Stimulated activated CD4-positive, alpha-beta T cell treated with anti-CD3 and anti-CD28 coated beads, Interleukin-1b, Interleukin-23, amount 100 ng/mL, for 1 hour (primary cell): ENCODE measurements around the gene ARID1B.

Experiments used
- DNase-seq, 2 donors: peaks; one replicate each; pipeline ENCODE4 v3.0.0-alpha.2; 2020; ENCODE audit warnings: low read depth in 2 of 2

The ARID1B gene

DNA sequence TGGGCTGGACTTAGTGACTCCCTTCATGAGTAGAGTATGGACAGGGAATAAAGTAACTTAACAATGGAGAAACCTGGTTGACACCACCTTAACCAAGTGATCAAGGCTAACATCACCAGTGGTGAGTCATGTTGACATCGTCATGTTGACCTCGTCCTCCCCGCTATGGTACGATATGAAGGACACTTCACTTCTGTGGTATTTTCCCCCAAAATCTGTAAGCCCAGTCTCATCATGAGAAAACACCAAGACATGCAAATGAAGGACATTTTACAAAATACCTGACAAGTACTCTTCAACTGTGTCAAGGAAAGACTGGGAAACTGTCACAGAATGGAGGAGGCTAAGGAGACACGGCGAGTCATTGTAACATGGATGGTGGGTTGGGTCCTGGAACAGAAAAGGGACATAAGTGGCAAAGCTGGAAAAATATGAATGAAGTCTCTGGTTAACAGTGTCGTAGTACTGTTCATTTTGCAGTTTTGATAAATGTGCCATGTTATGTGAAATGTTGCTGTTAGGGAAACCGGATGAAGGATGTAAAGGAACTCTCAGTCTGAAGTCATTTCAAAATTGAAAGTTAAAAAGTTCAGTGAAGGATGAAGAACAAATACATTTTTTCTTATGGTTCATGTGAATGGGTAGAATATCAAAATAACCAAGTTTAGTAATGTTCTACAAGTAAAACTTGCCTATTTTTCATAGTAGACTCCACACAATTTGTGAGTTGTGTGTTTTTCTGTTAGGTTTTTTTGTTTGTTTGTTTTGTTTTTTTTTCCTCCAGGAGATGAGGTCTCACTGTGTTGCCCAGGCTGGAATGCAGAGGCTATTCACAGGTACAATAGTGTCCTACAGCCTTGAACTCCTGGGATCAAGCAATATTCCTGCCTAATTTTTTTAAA lies 298.6 kb downstream of the ARID1B start:
- no peak for DNase-seq

DNA sequence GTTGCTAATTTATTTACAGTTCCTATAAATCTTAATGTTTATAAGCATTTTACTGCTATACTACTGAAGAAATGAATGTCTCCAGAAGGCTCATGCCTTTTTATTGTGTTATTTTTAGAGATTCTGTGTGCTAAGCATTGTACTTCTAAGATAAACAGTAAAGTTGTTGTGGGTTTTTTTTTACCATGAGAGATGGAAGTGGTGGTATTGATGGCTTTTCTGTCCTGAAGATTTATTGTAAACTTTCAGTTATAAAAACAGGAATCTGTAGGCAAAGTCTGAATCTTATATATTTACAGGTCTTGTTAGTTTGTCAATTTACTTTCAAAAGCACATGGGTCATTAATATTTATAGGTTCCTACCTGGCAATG lies 299.3 kb downstream of the ARID1B start:
- DNase-seq = no peak

DNA sequence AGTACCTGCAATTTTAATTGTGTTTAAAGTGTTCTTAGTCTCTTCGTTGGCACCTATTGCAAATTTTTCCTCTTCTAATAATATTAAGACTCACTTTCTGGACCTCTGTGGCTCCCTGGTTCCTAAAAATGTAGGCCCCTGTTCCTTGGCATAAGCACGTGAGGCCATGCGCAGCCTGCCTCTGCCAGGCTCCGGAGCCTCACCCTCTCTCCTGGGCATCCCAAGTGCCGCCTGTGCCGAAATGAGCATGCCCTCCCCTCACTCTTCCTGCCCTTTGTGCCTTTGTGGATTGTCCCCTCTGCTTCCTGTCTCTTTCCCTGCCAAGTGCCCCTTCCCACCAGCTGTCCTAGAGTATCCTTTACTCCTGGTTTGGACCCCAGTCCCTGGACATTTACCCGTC lies 300.1 kb downstream of the ARID1B start:
- DNase-seq = no peak

DNA sequence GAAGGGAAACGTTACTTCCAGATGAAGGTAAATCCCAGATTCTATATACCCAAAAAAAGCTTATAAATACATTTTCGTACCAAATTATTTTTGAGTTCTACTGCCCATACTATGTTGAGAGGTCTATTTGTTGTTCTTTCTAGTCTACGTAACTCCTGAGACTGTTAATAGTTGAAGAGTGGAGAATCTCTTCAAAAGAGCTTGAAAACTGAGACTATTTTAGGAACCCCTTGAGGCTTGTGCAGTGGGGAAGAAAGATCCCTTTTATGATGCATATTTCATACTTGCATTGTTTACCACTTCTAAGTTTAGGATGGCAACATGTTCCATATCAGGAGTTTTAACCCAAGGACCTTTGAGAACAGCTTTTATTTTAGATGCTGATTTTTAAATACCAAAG lies 301.1 kb downstream of the ARID1B start:
- no peak for DNase-seq

DNA sequence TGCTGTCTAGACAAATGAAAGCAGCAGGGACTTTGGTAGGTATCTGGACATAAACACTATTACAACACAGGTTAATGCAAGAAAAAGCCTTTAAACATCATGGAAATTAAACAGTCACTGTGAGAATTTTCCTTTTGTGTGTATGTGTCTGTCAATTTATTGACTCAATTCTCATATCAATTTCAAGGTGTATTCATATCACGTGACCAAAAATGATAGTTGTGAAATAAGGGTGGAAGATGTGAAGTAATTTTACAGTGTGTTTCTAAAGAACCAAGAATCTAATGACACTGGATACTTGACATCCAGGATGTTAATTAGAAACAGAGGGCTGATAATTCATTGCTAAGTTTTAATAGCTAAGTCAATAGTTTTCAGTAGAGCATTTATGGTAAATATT lies 302.1 kb downstream of the ARID1B start:
- no peak for DNase-seq

DNA sequence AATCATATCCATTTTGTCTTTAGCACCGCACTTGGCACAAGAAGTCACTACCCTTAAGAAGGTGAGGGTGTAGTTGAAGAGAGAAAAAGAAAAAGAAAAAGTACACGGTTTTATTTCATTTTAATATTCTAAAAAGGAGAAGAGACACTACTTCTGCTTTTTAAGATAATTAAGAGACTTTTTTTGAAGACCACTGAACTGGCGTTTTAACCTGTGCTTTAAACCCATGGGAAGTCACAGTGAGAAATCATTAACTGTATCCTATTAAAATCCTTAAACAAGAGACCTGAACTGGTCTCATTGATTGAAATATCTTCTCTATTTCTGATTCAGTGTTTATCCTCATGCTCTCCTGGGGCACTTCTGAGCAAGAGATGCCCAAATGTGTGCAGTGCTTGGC lies 302.6 kb downstream of the ARID1B start:
- no peak for DNase-seq

DNA sequence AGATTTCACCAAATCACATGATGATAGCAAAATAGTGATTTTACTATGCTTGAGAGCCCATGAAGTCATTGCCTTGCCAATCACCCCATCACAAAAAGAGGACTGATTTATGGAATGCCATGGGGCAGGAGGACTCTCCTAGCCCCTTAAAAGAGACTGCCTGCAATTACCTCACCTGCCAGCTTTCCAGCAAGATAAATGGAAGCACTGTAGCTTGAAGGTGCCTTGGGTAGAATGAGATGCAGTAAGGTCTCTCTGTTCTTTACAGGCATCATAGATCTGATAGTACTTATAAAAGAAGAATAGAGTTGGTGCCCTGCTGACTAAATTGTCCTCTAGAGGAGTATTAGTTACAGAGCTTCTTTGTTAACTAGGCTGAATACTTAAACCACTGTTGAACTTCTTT lies 303.8 kb downstream of the ARID1B start:
- DNase-seq = no peak

DNA sequence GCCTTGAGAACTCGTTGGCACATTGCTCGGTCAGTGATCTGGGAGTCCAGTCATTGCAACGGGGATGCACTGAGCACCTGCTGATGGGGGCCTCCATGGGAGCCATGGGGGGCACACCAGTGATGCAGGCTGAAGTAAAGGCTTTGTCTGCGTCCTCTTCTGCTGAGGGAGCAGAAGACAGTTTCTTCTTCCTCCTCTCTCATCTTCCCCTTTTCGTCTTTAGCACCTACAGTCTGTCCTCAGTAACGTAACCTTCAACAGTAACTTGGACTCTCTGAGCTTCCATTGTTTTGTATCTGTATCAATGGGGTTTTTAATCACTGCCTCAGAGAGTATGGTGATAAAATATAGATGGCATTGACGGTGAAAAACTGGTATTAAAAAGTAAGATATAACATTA lies 306.2 kb downstream of the ARID1B start:
- no peak for DNase-seq

DNA sequence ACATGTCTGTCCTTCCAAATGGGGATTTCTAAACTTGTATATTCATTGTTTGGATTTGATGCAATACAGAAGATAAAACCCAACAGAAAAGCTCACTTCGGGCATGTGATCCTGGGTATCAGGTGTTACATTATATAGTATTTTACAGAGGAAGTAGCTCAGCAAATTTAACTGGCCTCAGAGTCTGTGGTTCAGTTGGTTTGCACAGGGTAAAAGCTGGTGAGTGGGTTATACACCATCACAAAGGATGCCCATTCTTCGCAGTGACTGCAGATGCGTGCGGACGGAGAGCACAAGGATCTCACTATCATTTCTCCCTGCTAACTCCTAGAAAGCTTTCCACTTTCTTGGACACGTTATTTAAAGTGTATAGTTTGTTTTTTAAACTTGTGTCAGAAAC lies 309.5 kb downstream of the ARID1B start:
- no peak for DNase-seq

DNA sequence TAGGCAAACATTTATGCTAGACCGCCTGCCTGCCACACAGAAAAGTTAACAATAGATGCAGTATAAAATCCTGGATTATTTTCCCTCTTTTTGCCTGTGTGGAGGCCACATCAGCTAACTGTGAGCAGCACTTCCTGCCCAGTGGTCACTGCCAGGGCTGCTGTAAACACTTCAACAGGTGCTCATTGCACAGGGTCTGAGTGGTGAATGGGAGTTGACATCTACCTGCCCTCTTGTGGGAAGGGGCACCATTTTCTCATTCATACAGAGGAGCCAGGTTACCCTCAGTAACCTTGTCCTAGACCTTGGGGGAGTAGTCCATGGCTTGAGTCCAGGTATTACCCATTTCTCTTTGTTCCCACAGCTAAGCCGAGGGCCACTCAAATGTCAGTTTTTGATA lies 310.8 kb downstream of the ARID1B start:
- no peak for DNase-seq

DNA sequence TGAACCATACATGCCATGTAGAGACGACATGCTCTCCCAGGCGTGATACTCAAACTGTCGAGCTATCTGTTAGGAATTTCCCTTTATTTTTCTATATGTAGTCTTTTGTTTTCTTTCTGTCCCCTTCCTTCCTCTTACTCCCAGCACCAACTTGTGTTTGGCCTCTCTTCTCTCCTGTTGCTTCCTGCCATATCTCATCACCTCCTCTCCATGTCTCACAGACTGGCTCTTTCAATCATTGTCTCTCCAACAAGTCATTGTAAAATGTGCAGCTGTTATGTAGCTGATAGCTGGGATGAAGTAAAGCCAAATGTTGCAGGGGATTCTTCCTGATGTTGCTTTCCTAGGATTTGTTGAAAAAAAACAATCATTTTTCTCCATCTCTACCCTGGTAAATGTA lies 311.7 kb downstream of the ARID1B start:
- no peak for DNase-seq

DNA sequence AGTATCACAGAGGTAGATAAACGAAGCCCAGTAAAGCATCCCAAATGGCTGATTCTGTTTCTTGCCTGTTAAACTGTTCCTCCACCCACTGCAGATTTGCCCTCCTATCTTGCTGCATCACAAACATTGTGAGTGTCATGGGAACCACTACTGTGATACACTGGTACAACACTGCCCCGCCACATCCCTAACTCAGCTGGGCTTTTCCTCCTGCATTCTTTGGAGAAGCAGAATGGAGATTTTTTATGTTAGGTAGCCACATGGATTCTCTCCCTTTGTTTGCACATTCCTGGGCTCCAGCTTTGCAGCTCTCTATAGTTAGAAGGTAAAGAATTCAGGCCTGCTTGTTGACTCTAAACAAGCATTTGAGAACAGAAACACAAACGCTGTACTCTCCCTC lies 312.1 kb downstream of the ARID1B start:
- no peak for DNase-seq

DNA sequence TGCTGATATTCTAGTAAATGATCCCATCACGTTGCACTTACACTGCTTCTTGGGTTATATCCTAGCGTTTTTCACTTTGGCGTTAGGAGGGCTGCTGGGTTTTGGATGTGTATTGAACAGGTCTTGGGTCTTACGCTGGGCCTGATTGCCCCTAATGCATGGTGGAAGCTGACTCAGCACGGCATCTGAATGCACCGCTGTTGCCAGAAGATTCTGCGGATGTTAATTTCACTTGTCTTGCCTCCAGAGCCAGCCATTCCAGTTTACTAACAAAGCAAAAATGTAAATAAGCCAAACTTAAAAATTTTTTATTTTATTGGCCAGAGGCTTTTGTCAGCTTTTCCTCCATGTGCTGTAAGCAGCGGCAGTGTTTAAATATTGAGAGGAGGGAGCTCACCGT lies 312.7 kb downstream of the ARID1B start:
- DNase-seq = no peak

DNA sequence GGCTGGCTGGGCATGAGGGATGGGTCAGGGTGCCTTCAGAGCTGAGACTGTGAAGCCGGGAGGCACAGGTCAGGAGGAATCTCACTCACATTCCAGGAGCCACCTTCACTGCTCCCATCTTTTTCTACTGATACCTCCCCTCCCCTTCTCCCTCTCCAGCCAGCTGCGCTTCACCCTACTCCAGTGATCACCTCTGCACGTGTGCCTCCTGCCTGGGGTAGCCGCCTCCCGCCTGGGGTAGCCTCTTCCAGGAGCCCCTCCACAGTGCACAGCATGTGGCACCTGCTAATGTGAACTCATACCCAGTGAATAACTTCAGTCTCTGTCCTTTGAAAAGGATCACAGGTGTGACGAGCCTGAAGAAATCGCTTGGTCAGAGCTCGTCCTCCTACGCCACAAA lies 313.6 kb downstream of the ARID1B start:
- no peak for DNase-seq

DNA sequence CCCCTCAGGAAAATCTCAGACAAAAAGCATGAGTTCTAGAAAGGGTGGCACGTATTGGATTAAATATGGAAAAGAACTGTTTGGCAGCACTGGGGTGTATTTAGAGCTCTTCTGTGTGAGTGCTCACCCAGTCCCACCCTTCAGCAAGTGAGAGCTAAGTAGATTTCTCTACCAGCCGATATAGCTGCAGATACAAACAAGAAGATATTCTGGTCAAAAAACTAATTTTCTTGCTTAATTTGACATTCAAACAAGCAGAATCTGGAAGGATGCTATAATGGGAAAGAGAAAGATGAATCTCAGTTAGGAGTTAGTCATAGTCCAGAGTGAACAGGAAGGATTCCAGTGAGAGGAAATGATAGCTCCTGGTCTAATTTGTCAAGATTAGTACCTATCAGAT lies 314.1 kb downstream of the ARID1B start:
- DNase-seq = no peak

DNA sequence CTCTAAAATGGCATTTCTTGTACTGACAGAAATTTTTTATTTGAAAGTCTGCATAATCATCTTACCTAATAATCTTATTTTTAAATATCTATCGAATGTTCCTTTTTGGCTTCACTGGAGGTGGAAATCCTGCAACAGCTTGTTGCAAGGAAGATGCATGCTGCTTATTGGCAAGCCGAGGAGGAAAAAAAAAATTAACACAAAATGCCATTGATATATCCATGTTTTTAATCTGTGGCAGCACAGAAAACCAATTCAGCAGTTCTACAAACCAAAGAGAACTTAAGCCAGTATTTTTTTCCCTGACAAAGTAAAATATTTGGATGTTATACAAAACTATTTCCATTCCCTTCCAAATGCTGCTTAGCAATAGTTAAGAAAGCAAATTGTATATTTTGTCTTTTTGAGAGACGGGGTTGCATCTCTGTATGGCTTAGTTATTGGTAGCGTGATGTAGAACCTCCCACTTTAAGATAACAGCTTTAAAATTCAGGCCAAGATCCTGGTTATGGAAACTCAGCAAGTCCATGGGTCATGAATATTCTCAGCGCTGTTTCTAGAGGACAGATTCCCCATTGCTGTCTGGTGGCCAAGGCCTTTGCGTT lies 314.8 kb downstream of the ARID1B start:
- no peak for DNase-seq

DNA sequence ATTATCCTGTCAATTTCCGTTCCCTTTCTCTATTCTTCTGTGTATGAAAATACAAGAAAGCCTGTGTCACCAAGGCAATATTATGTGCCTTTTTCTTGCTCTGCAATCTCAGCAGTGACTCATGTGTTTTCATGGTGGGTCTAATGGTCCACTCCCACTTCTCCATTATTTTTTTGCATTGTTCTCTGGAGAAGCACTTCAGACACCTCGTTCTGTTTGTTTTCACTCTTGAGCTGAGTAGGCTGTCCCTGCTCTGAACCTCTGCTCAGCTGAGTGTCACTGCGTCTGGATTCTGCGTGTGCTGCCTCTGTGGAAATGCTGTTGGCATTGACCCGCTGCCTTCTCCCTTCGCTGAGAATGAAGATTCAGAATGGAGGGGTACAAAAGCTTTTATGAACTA lies 315.6 kb downstream of the ARID1B start:
- no peak for DNase-seq

DNA sequence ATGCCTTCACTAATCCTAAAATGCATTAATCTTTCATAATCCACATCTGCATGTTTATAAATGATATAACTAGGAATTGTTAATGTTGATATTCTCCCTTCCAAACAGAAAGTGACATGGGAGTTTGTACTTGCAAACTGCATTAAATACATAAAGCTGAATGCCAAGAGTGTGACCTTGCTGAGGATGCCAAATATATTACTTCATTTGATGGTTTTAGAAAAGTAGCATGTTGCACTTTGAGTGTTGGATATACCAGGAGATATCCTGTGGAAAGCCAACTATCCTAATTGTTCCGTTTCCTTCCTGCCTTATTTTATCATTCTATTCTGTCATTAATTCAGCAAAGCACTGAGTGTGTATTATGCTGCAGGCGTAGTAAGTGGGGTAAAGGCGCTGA lies 316.4 kb downstream of the ARID1B start:
- DNase-seq = no peak

DNA sequence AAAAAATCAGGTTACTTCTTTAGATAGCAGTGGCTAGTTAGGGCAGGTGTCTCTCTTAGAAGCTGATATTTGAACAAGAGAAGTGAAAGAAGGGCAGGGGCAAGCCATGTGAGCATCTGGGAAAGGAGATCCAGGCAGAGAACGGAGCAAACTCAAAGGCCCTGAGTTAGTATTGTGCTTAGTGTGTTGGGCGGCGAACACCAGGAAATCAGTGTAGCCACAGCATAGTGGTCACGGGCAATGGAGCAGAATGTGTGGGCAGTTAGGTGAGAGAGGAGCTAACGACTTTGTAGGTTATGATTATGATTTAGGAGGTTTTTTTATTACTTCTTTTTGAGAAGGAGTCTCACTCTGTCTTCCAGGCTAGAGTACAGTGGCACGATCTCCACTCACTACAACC lies 316.9 kb downstream of the ARID1B start:
- DNase-seq = no peak

DNA sequence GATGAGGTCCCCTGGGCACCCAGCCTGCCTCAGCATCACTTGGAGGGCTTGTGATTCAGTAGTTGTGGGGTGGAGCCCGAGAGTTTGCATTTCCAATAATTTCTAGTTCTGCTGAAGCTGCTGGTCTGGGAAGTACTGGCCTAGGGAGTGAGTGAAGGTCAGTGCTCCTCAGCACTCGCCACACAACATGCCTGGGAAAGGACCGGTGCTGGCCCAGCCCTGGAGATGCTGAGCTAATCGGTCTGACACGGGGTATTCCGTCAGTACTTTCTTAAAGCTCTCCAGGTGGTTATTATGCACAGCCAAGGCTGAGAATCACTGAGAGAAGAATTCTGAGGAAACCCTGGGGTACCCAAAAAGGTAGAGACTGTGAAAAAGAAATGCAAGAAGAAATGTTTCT lies 317.9 kb downstream of the ARID1B start:
- no peak for DNase-seq

DNA sequence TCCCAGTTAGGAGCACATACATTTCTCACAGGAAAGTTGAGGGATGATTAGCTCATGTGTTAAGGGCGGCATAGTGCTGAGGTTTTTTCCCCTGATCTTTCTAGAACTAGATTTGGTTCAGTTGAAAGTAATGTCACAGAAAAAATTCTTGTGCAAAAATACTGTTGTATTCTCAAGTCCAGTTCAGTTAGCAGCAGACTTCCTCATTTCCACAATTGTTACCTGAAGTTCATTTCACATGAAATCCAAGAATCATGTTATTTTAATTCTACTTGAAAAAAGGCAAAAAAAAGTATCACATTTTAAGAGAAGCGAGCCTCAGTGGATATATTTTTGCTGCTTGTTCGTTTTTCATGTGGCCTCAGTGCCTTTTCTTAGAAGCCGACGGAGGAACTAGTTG lies 318.4 kb downstream of the ARID1B start:
- no peak for DNase-seq

DNA sequence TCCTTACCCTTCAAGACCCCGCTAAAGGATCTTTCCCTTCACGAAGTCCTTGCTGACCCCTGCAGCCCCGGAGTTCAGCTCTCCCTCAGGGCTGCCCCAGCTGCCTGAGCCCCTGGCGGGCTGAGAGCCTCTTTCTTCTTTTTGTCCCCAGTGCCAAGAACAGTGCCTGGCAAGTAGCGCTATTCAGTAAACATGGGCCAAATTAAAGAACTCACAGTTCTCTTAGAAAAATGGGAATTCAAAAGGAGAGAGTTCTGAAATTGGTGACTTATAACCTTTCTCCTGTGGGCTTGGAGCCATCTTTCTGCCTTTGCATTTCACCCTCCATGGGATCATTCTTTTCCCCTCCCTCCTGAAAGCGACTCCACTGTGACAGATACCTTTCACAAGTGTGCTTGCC lies 318.9 kb downstream of the ARID1B start:
- DNase-seq = no peak

DNA sequence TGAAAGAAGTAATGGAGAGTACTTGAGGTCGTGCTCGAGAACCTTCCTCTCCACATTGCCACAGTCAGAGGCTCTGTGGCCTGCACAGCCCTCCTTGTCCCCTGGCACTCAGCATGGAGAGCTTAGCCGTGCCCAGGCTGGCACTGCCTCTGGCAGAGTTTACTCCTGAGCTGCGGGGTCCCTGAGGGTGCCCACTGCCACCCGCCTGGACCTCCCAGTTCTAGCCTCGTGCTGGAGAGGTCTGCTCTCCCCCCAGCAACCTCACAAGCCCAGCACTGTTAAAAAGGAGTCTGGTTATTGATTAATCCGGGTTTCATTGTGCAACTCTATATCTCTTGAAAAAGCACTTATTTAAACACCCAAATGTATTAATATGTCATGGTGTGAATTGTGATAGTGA lies 319.3 kb downstream of the ARID1B start:
- no peak for DNase-seq
